Activated T-cell treated with anti-CD3 and anti-CD28 coated beads for 48 hours (primary cell): ENCODE data around the gene SLC5A9.
"Not testable (repeated sequence)": the region's sequence is repeated elsewhere in the genome, so short reads cannot be mapped to it uniquely, and the experiment has no call there.

Experiments
- DNase-seq: peaks from one replicate; pipeline ENCODE4 v3.0.0-alpha.2; 2020; ENCODE audit warnings: low read depth

The SLC5A9 gene

GRCh38 chr1:48222501-48223242 is at the start of gene SLC5A9:
Gene SLC5A9 (plus strand): TSS chr1:48222716. CDS start chr1:48222737, 21 bp downstream.
- DNase-seq, result no peak

- no peak for DNase-seq
Observed at GRCh38 chr1:48175116-48175515, 47.4 kb upstream of the SLC5A9 start.

GRCh38 chr1:48177257-48177656 is 45.3 kb upstream of the SLC5A9 start:
- DNase-seq, result no peak

GRCh38 chr1:48181669-48182367 is 40.7 kb upstream of the SLC5A9 start:
- DNase-seq, result no peak

GRCh38 chr1:48182439-48182838 is 40.1 kb upstream of the SLC5A9 start:
- no peak for DNase-seq

- no peak for DNase-seq
Observed at GRCh38 chr1:48186306-48186839, 36.1 kb upstream of the SLC5A9 start.

GRCh38 chr1:48187969-48188563 is 34.5 kb upstream of the SLC5A9 start:
- DNase-seq, result no peak

GRCh38 chr1:48190881-48191280 is 31.6 kb upstream of the SLC5A9 start:
- no peak for DNase-seq

GRCh38 chr1:48194801-48195200 is 27.7 kb upstream of the SLC5A9 start:
- no peak for DNase-seq

GRCh38 chr1:48196237-48196636 is 26.3 kb upstream of the SLC5A9 start:
- DNase-seq, result no peak

GRCh38 chr1:48198970-48199369 is 23.5 kb upstream of the SLC5A9 start:
- DNase-seq, result no peak

GRCh38 chr1:48200166-48200900 is 22.2 kb upstream of the SLC5A9 start:
- DNase-seq, result no peak

- DNase-seq, result peak; percentile 43
Observed at GRCh38 chr1:48202030-48202752, 20.3 kb upstream of the SLC5A9 start.

- no peak for DNase-seq
Observed at GRCh38 chr1:48203287-48203900, 19.1 kb upstream of the SLC5A9 start.

- DNase-seq, result no peak
Observed at GRCh38 chr1:48205522-48205921, 17.0 kb upstream of the SLC5A9 start.

- DNase-seq, result no peak
Observed at GRCh38 chr1:48206371-48206770, 16.1 kb upstream of the SLC5A9 start.

GRCh38 chr1:48207131-48207530 is 15.4 kb upstream of the SLC5A9 start:
- no peak for DNase-seq

- no peak for DNase-seq
Observed at GRCh38 chr1:48207536-48208075, 14.9 kb upstream of the SLC5A9 start.

GRCh38 chr1:48208251-48208650 is 14.3 kb upstream of the SLC5A9 start:
- no peak for DNase-seq

GRCh38 chr1:48208652-48209051 is 13.9 kb upstream of the SLC5A9 start:
- no peak for DNase-seq

GRCh38 chr1:48213462-48213861 is 9.1 kb upstream of the SLC5A9 start:
- not testable (repeated sequence) for DNase-seq
